T1000 (cell line): Measurements from ENCODE around the gene STRBP.
"Not testable (repeated sequence)": the region's sequence is repeated elsewhere in the genome, so short reads cannot be mapped to it uniquely, and the experiment has no call there.

Source experiments
- DNase-seq: peaks from one replicate; lab custom pipeline; 2025; ENCODE audit warnings: mixed read lengths; lab: John Stamatoyannopoulos, UW

The STRBP gene

DNA sequence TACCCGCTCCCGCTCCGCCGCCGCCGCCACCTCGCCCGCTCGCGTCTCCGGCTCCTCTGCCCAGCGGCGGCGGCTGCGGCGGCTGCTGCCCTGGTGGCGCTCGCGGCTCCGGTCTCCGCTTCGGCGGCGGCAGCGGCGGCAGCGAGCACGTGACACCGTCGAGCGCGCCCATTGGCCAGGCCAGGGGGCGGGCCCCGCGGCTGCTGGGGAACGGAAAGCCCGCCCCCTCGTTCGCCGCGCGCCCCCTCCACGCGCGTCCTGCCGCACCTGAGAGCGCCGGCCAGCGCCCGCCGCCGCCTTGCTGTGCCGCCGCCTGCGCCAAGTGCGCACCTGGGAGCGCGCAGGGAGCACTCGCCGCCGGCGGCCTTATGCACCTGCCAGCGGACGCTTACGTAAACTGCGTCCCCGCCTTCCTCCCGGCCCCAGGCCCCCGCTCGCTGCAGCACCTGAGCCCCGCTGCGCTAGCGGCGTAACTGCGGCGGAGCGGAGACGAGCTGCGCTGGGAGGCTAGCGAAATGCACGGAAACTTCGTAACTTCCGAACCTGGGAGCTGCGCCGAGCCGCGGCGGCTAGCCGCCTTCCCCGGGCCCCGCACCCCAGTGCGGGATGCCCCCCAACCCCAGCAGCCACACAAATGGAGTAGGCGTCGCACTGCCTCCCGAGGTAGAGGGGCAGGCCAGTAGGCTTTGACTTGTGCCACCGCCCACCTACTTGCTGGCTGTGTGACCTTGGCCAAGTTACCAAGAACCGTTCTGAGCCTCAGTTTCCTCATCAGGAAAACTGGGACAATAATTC lies at the start of gene STRBP:
Gene STRBP, minus strand, starts transcription at position 122 of the 795 bp plus-strand sequence. CDS start 84,452 bp downstream, outside the sequence.
- peak; percentile 68 for DNase-seq

DNA sequence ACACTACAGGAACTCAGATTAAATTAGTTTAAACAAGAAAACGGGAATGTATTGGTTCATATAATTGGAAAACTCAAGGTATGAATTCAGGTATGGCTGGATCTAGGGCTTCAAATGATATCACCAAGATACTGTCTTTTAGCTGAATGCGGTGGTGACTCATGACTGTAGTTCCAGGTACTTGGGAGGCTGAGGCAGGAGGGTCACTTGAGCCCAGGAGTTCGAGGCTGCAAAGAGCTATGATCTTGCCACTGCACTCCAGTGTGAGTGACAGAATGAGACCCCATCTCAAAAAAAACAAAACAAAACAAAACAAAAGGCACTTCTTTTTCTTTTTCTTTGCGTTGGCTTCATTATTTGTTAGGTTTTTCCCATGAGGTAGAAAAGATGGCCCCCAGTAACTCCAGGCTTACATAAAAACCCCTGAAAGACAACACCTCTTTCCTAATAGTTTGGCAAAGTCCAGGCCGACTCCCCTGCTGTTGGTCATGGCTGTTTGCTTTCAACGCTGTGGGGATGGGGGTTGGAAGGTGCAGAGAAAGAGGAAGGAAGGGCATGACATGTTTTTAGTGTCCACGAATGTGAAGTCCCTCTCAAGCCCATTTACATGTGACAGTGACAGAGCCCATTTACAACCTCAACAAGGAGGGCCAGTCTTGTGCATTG lies 47.8 kb upstream of the STRBP start:
- DNase-seq, result no peak

DNA sequence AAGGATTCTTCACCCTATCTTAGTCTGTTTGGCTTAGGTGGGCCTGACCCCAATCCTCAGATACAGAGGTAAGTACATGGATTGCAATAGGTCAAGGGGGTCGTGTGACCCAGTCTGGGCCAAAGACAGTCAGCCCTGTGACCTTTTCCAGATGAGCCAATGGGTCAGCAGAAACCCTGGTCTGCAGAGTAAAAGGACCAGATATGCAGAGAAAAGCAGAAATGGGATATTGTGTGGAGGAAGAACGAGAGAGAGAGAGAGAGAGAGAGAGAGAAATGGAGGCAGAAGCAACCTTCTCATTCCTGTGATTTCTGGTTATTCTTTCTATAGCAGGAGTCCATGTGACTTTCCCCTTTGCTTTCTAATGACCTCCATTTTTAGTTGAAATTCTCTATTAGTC lies 47.2 kb upstream of the STRBP start:
- no peak for DNase-seq

DNA sequence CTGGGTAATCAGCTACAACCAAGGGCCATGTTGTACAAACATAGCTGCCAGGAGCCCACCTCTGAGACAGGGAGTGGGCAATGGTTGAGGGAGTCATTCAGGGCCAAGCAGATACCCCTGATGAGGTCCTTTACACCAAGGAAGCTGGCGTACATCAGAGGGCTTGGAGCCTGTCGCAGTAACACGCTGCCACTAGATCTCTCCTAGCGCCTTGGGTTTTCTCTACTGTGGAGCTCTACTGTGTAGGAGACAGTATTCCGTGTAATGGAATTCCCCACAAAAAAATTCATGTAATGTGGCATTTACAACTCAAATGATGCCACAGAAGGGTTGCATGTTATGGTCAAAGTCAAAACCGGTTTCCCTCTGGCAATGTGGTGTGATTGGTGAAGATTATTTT lies 46.2 kb upstream of the STRBP start:
- no peak for DNase-seq

DNA sequence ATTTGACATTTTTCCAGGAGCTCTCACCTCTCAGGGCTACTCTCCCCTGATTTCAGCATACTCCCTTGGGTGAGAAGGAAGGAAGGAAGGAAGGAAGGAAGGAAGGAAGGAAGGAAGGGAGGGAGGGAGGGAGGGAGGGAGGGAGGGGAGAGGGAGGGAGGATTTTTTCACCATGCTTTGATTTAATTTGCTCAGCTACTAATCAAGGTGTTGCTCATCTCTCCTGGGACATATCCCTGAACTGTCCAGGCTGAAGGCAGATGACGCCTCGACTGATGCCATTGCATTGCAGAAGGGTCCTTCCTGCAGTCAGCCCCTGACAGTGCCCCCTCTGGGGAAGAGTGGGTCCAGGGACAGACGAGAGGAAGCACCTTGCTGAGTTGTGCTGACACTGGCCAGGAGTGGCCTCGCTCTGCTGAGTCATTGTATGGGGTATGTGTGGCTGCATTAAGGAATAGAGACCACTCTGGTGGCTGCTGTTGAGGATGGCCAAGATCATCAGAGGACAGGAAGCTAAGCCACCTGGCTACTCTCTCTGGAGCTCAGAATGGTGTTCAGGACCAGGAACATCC lies 44.0 kb upstream of the STRBP start:
- DNase-seq, result no peak

DNA sequence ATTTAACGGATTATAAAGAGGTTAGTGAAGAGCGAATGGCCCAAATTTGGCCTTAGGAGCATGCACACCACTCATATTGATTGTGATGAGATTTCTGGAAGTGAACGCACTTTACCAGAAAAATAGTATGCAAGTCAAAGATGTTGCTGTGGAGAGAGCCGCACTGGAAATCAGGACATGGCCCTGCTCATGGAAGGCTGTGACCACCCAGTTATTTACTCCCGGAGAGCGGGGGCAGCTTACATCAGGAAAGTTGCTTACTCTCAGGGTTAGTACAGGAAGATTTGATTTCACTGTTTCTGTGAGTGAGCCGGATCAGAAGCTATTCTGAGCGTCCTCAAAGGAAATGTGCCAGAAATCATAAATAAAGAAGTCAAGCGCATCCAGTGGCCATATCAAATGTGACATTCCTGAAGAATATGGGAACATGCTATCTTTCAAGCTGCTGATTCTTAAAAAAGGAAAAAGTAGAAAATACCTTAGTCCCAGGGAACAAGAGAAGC lies 42.9 kb upstream of the STRBP start:
- DNase-seq, result no peak

DNA sequence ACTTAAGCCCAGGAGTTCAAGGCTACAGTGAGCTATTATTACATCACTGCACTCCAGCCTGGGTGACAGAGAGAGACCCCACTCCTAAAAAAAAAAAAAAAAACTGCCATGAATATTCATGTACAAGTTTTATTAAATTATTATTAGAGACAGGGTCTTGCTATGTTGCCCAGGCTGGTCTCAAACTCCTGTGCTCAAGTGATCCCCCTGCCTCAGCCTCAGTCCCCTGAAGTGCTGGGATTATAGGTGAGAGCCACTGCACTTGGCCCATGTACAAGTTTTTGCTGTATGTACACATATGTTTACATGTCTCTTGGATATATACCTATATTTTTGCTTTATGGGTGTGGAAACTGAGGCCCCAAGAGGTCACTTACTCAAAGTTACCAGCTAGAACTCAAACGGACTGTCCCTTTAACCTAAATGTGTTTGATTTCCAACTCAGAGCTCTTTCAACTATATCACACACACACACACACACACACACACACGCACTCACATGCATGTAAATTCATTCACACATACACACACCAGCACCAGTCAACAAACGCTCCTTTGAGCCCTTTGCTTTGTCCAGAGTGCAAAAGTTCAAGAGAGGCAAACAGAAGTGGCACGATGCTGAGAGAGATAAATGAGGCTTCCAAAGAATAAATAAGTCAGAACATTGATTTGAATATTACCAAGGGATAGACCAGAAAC lies 42.3 kb upstream of the STRBP start:
- no peak for DNase-seq

DNA sequence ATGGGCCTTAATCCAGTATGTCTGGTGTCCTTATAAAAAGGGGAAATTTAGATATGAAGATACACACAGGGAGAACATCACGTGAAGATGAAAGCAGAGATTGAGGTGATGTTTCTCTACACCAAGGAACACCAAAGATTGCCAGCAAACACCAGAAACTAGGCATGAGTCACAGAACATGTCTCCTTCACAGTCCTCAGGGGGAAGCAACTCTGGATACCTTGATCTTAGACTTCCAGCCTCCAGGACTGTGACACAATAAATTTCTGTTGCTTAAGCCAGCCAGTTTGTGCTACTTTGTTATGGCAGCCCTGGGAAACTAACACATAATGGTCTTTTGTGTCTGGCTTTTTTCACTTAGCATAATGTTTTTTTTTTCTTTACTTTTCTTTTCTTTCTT lies 41.2 kb upstream of the STRBP start:
- no peak for DNase-seq

DNA sequence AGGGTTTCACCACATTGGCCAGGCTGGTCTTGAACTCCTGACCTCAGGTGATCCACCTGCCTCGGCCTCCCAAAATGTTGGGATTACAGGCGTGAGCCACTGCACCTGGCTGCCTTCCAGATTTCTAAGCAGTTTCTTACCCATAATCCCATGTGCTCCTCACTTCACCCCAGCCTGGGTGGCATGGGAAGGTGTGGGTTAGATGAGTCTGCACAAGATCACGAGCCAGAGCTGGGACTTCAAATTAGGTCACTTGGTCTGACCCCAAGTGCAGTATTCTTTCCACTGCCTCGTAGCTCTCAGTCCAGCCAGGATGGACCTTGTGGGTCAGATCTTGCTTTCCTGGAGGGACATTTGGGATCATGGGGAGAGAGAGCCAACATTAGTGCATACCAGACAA lies 37.5 kb upstream of the STRBP start:
- DNase-seq, result no peak

DNA sequence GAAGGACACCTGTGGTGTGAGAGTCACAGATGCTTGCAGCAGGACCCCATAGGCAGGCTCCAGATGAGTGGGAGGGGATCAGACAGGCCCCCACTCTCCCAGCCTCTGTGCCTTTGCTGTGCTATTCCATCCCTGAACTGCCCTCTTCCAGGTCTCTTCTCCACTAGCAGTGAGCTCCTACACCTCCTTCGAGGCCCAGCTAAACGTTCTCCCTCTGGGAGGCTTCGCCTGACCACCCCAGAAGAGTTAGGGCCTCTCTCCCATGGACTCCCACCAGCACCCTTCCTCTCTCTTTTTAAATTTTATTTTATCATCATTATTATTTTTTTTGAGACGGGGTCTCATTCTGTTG lies 35.9 kb upstream of the STRBP start:
- DNase-seq, result no peak

DNA sequence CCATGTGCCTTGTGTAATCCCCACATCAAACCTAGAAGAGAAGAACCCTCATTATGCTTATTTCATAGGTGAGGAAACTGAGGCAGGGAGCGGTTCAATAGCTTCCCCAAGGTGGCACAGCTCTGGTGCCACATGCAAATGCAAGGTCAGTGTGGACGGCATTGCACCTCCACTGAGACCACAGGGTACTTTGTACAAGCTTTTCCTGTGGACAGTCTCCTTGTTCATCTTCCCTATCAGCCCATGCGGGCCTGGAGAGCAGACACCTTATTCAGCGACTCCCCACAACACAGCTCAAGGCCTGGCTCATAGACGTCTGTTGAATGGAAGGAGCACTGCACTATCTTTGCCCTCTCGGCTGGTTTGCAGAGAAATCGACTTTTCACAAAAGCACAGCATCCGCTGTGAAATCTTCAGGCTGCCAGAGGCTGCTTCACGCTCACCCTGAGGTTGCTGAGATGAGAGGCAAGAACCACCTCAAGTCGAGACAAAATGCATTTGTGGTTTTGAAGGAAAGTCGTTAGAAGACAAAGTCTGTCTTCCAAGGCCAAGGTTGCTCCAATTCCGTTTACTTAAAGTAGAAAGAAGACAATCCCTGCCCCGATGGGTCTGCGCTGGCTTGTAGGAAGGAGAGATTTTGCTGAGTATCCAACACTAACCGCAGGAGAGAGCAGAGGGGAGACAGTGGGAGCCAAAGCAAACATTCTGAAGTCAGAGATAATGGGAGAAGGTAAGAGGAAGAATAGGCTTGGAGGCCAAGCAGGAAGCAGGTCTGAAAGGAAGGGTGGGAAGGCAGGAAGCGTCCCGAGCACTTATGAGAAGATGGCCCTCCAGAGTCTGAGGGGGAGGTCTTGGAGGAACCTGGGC lies 34.2 kb upstream of the STRBP start:
- no peak for DNase-seq

DNA sequence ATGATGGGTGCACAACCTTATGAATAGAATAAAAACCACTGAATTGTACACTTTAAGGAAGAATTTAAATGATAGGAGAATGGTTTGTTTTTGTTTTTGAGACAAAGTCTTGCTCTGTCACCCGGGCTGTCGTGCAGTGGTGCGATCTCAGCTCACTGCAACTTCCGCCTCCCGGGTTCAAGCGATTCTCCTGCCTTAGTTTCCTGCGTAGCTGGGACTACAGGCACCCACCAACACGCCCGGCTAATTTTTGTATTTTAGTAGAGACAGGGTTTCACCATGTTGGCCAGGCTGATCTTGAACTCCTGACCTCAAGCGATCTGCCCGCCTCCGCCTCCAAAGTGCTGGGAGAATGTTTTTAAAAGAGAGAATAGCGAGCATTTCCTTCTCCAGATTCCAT lies 33.5 kb upstream of the STRBP start:
- not testable (repeated sequence) for DNase-seq

DNA sequence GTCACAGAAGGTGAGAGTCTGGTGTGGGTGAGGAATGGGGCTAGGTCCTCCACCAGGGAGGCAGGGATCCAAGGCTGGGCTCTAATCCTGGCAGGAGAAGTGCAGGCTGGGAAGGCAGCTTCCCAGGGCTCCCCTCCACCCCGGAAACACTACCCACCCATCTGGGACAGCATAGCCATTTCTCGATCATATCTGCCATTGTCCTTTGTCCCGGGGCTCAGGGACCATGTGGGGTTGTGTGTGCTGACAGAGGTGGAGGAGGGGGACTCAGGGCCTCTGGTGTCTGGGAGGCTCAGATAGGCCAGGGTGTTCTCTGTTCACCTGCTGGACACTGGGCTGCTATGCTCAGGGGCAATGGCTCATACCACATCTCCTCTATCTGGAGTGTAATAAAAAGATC lies 32.2 kb upstream of the STRBP start:
- no peak for DNase-seq

DNA sequence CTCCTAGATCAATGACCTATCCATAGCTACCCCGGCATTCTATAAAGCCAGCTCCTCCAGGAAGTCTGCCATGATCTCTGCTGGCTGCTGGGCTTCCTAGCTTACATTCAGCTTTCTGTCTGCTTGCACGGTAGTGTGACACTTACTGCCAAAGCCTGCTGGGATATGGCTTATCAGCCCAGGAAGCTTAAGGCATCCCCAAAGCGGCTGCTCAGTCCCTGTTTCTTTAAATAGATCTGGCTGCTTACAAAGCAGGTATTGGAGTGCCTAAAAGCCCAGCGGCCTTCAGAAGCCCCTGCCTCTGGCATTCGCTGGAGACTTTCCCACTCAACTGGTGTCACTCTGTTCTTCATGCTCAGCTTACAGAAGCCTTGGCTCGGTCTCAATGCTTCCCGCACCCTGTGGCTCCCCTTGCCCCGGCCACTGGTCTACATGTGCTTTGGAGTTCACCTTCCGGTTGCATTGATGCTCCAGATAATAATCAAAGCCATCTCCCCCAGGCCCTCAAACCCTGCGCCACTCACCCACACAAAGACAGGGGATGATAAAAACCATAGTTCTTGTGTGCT lies 31.3 kb upstream of the STRBP start:
- no peak for DNase-seq

DNA sequence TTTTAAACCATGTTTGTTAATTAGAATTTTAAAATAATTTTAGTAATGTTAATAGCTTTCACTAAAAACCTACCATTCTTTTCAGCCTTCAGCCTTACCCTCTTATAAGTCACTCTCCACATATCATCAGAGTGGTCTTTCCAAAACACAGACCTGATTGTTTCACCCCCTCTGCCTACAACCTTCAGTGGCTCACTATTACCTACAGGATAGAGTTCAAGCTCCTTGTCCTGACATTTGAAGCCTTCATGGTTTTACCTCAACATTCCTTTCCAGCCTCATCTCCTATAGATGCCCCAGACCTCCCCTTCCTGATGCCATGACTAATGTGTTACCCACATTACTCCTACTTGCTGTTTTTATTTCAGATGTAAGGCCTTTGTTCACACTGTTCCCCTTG lies 27.8 kb upstream of the STRBP start:
- DNase-seq, result no peak

DNA sequence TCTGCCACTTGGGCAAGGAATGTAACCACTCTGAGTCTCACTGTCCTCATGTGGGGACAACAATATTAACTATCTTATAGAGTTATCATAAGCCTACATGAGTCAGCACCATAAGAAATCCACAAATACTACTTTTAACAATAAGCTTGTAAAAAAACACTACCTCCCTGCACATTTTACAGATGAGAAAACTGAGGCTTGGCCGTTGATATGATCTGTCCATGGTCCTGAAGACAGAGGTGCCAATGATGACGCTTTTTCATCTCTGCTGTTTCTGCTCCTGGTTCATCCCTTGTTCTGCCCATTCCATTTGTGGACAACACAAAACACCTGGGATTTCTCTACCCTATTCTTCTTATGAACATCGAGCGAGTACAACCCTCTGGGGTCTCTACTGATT lies 23.4 kb upstream of the STRBP start:
- DNase-seq, result no peak

DNA sequence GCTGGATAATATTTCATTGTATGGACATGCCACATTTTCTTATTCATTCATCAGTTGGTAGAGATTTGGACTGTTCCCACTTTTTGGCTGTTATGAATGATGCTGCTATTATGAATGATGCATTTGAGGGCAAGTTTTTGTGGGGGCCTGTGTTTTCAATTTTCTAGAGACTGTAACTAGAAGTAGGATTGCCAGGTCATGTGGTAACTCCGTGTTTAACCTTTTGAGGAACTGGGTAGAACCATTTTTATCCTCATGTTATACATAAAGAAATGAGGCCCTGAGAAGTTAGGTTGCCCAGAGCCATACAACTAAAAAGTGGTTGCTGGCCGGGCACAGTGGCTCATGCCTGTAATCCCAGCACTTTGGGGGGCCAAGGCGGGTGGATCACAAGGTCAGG lies 22.4 kb upstream of the STRBP start:
- no peak for DNase-seq

DNA sequence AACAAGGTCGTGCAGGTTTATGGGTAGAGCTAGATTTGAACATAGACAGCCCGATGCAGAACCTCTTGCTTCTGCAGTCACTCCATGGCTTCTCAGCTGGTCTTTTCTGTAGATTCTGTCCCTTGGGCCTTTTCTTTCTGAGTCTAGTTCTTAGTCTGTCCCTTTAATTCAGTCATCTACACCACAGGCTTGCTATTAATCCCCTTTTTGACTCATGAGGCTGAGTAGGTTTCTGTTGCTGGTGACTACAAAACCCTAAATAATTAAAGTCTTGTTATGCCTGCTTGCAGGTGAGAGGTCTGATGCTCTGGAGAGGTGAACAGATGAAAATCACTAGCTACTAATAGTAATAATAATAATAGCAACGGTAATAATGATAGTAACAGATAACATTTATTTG lies 19.3 kb upstream of the STRBP start:
- DNase-seq, result no peak

DNA sequence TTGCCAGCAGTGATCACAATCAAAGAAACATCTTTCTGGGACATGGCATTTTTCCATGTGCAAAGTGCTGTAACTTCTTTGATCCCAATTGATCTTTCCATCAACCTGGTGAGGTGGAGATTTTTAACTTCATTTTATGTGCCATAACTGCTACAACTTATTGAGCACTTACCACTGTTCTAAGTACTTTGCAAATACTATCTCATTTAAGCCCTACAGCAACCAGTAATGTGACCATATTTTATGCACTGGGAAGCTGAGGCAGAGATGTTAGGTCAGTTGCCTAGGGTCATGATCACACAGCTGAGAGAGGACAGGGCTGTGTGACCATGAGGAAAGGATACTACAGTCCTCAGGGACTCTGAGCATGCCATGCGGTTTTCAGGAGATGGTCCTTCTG lies 17.9 kb upstream of the STRBP start:
- no peak for DNase-seq

DNA sequence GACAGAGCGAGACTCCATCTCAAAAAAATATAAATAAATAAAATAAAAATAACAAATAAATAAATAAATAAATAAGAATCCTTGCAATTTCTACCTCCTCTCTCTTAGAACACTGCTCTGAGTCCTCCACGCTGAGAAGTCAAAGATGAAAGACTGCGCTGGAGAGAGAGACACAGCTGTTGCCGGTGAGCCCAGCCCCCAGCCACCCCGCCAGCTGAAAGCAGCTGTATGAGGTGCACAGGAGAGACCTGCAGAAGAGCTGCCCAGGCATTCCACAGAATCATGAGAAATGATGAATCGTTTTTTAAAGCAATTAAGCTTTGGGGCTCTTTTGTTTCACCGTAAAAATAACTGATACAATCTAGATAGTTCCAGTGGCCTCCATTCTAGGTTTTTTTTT lies 16.3 kb upstream of the STRBP start:
- DNase-seq, result no peak

DNA sequence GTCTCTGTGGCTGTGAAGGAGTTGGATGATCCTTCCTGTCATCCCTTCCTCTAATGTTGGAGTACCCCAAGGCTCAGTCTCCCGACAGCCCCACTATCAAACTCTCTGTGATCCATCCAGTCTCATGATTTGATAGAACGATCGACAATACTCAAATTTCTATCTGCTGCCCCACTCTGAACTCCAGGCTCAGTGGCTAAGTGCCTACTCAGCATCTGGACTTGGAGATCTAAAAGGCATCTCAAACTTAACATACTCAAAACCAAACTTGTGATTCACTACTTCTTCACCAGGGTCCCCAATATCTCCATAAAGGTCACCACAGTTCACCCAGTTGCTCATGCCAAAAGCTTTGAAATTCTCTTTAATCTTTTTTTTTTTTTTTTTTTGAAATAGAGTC lies 15.1 kb upstream of the STRBP start:
- DNase-seq, result no peak
